OCI-LY3 (cell line): Measurements from ENCODE around the gene KLHL36.

Source experiments
- H2AFZ ChIP-seq: fragments of 200-600, 300-600 bp; shearing (Covaris generic); 2 replicates; pipeline ENCODE4 v1.6.0; 2014; ENCODE audit warnings: antibody characterized with exemption, low read depth, low read length
- H3K27ac ChIP-seq: fragments of 200-600, 300-600 bp; sonication (generic); 2 replicates; pipeline ENCODE4 v1.5.1; 2014; ENCODE audit warnings: mild to moderate bottlenecking, low read length, moderate library complexity, mixed read lengths
- H3K27me3 ChIP-seq: fragments of 200-600, 300-600 bp; sonication (generic); 2 replicates; pipeline ENCODE4 v1.6.1; 2014; ENCODE audit warnings: low read depth, low read length, mixed read lengths
- H3K36me3 ChIP-seq: fragments of 200-600, 300-600 bp; sonication (generic); replicated peaks from 2 replicates; pipeline ENCODE3; 2014; ENCODE audit warnings: low read depth, low read length, mixed read lengths
- H3K4me1 ChIP-seq: fragments of 300-600, 200-600 bp; sonication (generic); 2 replicates; pipeline ENCODE4 v1.6.1; 2014; ENCODE audit warnings: low read length, mixed read lengths
- H3K4me2 ChIP-seq: fragments of 200-600, 300-600 bp; sonication (generic); 2 replicates; pipeline ENCODE4 v1.6.1; 2014; ENCODE audit warnings: low read length, mixed read lengths
- H3K4me3 ChIP-seq: fragments of 300-600, 200-600 bp; sonication (generic); 2 replicates; pipeline ENCODE4 v1.5.1; 2014; ENCODE audit warnings: antibody characterized with exemption, mild to moderate bottlenecking, low read length, moderate library complexity
- H3K79me2 ChIP-seq: fragments of 300-600, 200-600 bp; shearing (Covaris generic); 2 replicates; pipeline ENCODE4 v1.6.1; 2014; ENCODE audit warnings: mild to moderate bottlenecking, low read length, mixed read lengths
- H3K9ac ChIP-seq: fragments of 300-600, 200-600 bp; shearing (Covaris generic); 2 replicates; pipeline ENCODE4 v1.6.0; 2014; ENCODE audit warnings: mild to moderate bottlenecking, low read length, moderate library complexity
- H3K9me3 ChIP-seq: fragments of 200-600, 300-600 bp; shearing (Covaris generic); 2 replicates; pipeline ENCODE4 v1.6.1; 2014; ENCODE audit warnings: low read length, mixed read lengths; ENCODE audit not compliant: insufficient read depth
- H4K20me1 ChIP-seq: fragments of 200-600, 300-600 bp; sonication (generic); 2 replicates; pipeline ENCODE4 v1.6.1; 2016; ENCODE audit warnings: low read length, mixed read lengths; ENCODE audit not compliant: insufficient read depth
- CTCF ChIP-seq: fragments of 200-600, 300-600 bp; sonication (generic); IDR thresholded peaks from 2 replicates; pipeline ENCODE4 v1.5.1; 2014; ENCODE audit warnings: antibody characterized with exemption, low read length, low read depth
- EZH2phosphoT487 ChIP-seq: fragments of 200-600 bp; shearing (Covaris generic); IDR thresholded peaks from 2 replicates; pipeline ENCODE4 v1.6.1; 2018; ENCODE audit warnings: antibody characterized with exemption, mixed run types, low read depth

Gene KLHL36

GRCh38 chr16:84657229-84657837, 9.0 kb downstream of the KLHL36 start:
- H3K27ac ChIP-seq: no peak overlapping the region
- no peak overlapping the region for H3K9ac ChIP-seq
- H3K36me3 ChIP-seq: peaks cover 14% of the 10 kb centered on the region
- H3K79me2 ChIP-seq: no peaks in the 10 kb centered on the region
- no peak overlapping the region for H2AFZ ChIP-seq
- no peak overlapping the region for H3K4me3 ChIP-seq
- H4K20me1 ChIP-seq: no peaks in the 10 kb centered on the region
- H3K9me3 ChIP-seq: no peaks in the 10 kb centered on the region
- H3K27me3 ChIP-seq: no peaks in the 10 kb centered on the region
- no peak for TF ChIP-seq CTCF
- no peak for TF ChIP-seq EZH2phosphoT487
- no peaks in the 10 kb centered on the region for H3K4me1 ChIP-seq
- H3K4me2 ChIP-seq: no peak overlapping the region

- Histone ChIP-seq H3K4me1 (no peaks in the 10 kb centered on the region), H2AFZ (no peak overlapping the region), H3K36me3 (peaks cover 20% of the 10 kb centered on the region), H3K9me3 (no peaks in the 10 kb centered on the region), H4K20me1 (no peaks in the 10 kb centered on the region), H3K9ac (no peak overlapping the region), H3K27me3 (no peaks in the 10 kb centered on the region), H3K27ac (no peak overlapping the region), H3K4me2 (no peak overlapping the region), H3K4me3 (no peak overlapping the region), H3K79me2 (no peaks in the 10 kb centered on the region)
- TF ChIP-seq EZH2phosphoT487 (no peak), CTCF (no peak)
These were observed 10.4 kb downstream of the KLHL36 start for GRCh38 chr16:84658690-84659089.

- H3K9ac ChIP-seq: no peak overlapping the region
- H3K9me3 ChIP-seq: no peaks in the 10 kb centered on the region
- H3K27ac ChIP-seq: no peak overlapping the region
- no peak for TF ChIP-seq CTCF
- TF ChIP-seq EZH2phosphoT487: no peak
- H3K79me2 ChIP-seq: no peaks in the 10 kb centered on the region
- no peaks in the 10 kb centered on the region for H4K20me1 ChIP-seq
- H3K4me2 ChIP-seq: no peak overlapping the region
- peaks cover 25% of the 10 kb centered on the region for H3K36me3 ChIP-seq
- no peaks in the 10 kb centered on the region for H3K27me3 ChIP-seq
- peaks cover 4% of the 10 kb centered on the region for H3K4me1 ChIP-seq
- no peak overlapping the region for H3K4me3 ChIP-seq
- no peak overlapping the region for H2AFZ ChIP-seq
These were observed 11.5 kb downstream of the KLHL36 start for GRCh38 chr16:84659656-84660300.

- H3K27ac ChIP-seq: no peak overlapping the region
- peaks cover 4% of the 10 kb centered on the region for H3K4me1 ChIP-seq
- H3K9me3 ChIP-seq: no peaks in the 10 kb centered on the region
- H3K9ac ChIP-seq: no peak overlapping the region
- H3K4me3 ChIP-seq: no peak overlapping the region
- no peak overlapping the region for H3K4me2 ChIP-seq
- TF ChIP-seq EZH2phosphoT487 (no peak), CTCF (no peak)
- H3K79me2 ChIP-seq: no peaks in the 10 kb centered on the region
- H2AFZ ChIP-seq: no peak overlapping the region
- H3K27me3 ChIP-seq: no peaks in the 10 kb centered on the region
- H4K20me1 ChIP-seq: no peaks in the 10 kb centered on the region
- peaks cover 25% of the 10 kb centered on the region for H3K36me3 ChIP-seq
These were observed 12.7 kb downstream of the KLHL36 start for GRCh38 chr16:84660973-84661372.
